ENCODE results near the gene POLN.

DNA sequence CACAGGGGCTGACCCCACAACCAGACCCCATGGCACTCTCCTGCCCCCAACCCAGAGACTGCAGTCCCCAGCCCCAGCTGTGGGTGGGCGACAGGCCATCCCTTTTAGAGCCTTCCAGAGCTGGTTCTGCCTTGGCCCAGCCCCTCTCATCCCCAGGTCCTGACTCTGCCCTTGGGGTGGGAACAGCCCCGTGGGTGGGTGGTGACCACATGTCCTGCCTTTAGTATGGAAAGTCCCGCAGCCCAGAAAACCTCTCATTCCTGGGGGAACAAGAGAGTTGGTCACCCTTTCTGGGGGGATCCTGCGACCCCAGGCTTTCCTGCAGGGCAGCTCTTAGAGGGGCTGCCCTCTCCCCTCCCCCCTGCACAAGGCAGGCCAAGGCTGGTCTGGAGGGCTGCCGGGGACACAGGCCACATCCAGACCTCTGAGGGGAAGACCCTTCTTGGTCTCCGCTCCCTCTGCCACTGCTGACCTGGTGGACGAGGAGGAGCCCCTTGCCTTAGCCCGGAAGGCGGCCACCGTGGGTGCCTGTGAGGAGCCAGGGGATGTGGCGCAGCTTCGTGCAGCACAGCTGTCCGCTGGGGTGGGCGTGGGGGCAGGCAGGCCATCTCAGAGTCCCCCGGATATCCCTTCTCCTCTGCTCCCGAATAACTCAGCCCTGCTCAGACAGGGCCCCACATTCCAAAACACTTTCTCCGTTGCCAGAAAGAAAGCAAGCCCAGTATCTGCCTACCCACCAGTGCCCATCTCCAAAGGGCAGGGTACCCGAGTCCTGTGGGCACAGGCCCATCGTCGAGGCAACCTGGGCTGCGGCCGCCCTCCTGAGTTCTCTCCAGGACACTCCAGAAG lies 26.7 kb upstream of the POLN start:
- TF ChIP-seq, protein P1, sequence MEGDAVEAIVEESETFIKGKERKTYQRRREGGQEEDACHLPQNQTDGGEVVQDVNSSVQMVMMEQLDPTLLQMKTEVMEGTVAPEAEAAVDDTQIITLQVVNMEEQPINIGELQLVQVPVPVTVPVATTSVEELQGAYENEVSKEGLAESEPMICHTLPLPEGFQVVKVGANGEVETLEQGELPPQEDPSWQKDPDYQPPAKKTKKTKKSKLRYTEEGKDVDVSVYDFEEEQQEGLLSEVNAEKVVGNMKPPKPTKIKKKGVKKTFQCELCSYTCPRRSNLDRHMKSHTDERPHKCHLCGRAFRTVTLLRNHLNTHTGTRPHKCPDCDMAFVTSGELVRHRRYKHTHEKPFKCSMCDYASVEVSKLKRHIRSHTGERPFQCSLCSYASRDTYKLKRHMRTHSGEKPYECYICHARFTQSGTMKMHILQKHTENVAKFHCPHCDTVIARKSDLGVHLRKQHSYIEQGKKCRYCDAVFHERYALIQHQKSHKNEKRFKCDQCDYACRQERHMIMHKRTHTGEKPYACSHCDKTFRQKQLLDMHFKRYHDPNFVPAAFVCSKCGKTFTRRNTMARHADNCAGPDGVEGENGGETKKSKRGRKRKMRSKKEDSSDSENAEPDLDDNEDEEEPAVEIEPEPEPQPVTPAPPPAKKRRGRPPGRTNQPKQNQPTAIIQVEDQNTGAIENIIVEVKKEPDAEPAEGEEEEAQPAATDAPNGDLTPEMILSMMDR (IDR thresholded peaks at IDR 0.05), result no peak
- no peak for TF ChIP-seq POLR2A (IDR thresholded peaks at IDR 0.05)
